Fibroblast of the aortic adventitia (primary cell): ENCODE data around the gene INPPL1. TPM values are rescaled to one million over a fixed set of nuclear protein-coding genes. Genes with fewer than 3 reads are reported as not detected.

Source experiments
- DNase-seq: peaks from one replicate; pipeline ENCODE4 v3.0.0-alpha.2; 2010; ENCODE audit warnings: low read depth
- H3K4me3 ChIP-seq: 2 replicates; pipeline ENCODE4 v1.5.1; 2011; ENCODE audit warnings: low read depth, mild to moderate bottlenecking, control low read depth, low read length, moderate library complexity
- CTCF ChIP-seq: IDR thresholded peaks from 2 replicates; pipeline ENCODE4 v1.5.1; 2011; ENCODE audit warnings: mild to moderate bottlenecking, low read length, control low read depth, inconsistent platforms; ENCODE audit not compliant: insufficient read depth
- total RNA-seq: library from RNA; depleted of rRNA; stranded (reverse); fragments of >200 nt; gene quantifications from 2 replicates; pipeline ENCODE4 v1.2.3, GENCODE V29; 2012; ENCODE audit warnings: low replicate concordance

INPPL1 gene
- total RNA-seq, 1 donor, result 54.6 TPM

DNA sequence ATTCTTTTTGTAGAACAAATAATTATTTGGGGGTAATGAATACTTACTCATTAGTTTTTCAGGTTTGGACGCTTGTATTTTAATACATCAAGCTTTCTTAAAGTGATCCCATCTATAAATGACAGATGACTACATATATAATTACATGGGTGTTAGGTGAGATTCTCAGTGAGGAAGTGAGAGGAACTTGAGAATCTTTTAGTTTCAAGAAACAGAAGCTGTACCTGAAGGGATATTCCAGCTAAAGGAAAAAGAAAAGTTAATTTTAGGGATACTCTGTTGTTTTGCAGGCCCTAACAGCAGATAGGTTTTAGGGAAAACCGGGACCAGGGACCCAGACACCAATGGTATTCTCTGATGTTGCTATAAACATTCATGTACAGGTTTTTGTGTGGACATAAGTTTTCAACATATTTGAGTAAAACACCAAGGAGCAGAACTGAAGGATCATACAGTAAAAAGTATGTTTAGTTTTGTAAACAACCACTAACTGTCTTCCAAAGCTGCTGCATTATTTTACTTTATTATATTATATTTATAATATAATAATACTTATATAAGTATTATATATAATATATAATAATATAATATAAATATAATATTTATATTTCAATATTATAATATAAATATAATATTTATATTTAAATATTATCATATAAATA lies 43.5 kb downstream of the INPPL1 start:
- TF ChIP-seq CTCF, result no peak
- no peak for DNase-seq
- no peak overlapping the region for H3K4me3 ChIP-seq

GRCh38 chr11:72271980-72272379 lies 47.4 kb downstream of the INPPL1 start:
- TF ChIP-seq CTCF, result no peak
- no peak overlapping the region for H3K4me3 ChIP-seq
- no peak for DNase-seq

DNA sequence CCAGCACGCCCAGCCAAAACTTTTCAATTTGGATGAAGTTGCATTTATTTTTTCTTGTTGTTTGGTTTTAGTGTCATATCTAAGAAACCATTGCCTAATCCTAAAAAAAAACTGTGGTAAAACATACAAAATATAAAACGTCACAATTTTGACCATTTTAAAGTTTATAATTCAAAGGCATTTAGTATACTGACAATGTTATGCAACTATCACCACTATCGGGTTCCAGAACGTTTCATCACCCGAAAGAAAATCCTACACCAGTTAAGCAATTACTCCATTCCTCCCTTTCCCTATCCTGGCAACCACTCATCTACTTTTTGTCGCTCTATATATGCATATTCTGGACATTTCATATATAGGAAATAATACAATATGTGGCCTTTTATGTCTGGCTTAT lies 49.9 kb downstream of the INPPL1 start:
- DNase-seq, result peak; percentile 16
- no peak overlapping the region for H3K4me3 ChIP-seq
- no peak for TF ChIP-seq CTCF

DNA sequence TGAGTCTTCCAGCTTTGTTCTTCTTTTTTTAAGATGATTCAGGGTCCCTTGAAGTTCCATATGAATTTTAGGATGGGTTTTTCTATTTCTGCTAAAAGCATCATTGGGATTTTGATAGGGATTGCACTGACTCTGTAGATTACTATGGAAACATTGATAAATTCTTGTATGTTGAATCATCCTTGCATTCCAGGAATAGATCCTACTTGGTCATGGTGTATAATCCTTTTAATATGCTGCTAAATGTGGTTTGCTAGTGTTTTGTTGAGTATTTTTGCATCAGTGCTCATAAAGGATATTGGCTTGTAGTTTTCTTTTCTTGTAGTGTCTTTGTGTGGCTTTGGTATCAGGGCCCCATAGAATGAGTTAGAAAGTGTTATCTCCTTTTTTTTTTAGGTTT lies 54.3 kb downstream of the INPPL1 start:
- DNase-seq, result peak; percentile 55
- H3K4me3 ChIP-seq, result no peak overlapping the region
- no peak for TF ChIP-seq CTCF

GRCh38 chr11:72280037-72280436 lies 55.5 kb downstream of the INPPL1 start:
- no peak for DNase-seq
- TF ChIP-seq CTCF, result no peak
- no peak overlapping the region for H3K4me3 ChIP-seq

- DNase-seq, result no peak
- no peak for TF ChIP-seq CTCF
- H3K4me3 ChIP-seq, result no peak overlapping the region
Measured at GRCh38 chr11:72280726-72281315, 56.3 kb downstream of the INPPL1 start.

DNA sequence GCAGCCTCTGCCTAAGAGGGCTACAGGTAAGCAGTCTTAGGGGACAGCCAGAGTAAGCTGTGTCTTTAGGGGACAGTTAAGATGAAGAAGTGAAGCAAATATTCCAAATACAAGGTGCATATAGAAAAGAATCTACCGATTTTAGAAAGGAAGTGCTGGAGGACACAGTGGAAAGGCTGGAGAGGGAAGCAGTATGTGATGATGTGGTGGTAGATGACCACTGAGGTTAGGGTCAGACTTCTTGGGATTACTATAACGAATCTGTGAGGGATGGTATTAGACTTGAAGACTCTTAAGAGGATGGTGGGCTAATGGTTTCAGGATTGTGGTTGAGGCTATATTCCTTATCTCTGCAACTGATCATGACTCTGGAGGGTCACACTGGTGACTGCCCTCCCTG lies 59.4 kb downstream of the INPPL1 start:
- TF ChIP-seq CTCF, result no peak
- DNase-seq, result no peak
- no peak overlapping the region for H3K4me3 ChIP-seq
